OCI-LY1 (cell line): ENCODE measurements around the gene FAM184A.

ENCODE experiments used
- H2AFZ ChIP-seq: fragments of 200-600 bp; sonication (generic), shearing (Covaris generic); 2 replicates; pipeline ENCODE4 v1.6.0; 2014; ENCODE audit warnings: antibody characterized with exemption, mild to moderate bottlenecking, low read length
- H3F3A ChIP-seq: fragments of 200-600 bp; sonication (generic), shearing (Covaris generic); 2 replicates; pipeline ENCODE4 v1.6.0; 2014; ENCODE audit warnings: mild to moderate bottlenecking, antibody characterized with exemption, low read length, moderate library complexity; ENCODE audit not compliant: insufficient read depth
- H3K27ac ChIP-seq: fragments of 200-600 bp; sonication (generic); 2 replicates; pipeline ENCODE4 v1.5.1; 2014; ENCODE audit warnings: low read length, mixed run types, mild to moderate bottlenecking, low read depth; ENCODE audit not compliant: poor library complexity, severe bottlenecking
- H3K27me3 ChIP-seq: fragments of 200-600 bp; sonication (generic); 2 replicates; pipeline ENCODE4 v1.6.0; 2014; ENCODE audit warnings: antibody characterized with exemption, mild to moderate bottlenecking, low read length, moderate library complexity; ENCODE audit not compliant: insufficient read depth
- H3K36me3 ChIP-seq: fragments of 200-600 bp; sonication (generic); 2 replicates; pipeline ENCODE4 v1.6.1; 2014; ENCODE audit warnings: mild to moderate bottlenecking, antibody characterized with exemption, low read length, moderate library complexity, mixed read lengths; ENCODE audit not compliant: insufficient read depth
- H3K4me1 ChIP-seq: fragments of 200-600 bp; sonication (generic); 2 replicates; pipeline ENCODE4 v1.5.1; 2014; ENCODE audit warnings: mild to moderate bottlenecking, low read length, moderate library complexity; ENCODE audit not compliant: insufficient read depth, severe bottlenecking
- H3K4me2 ChIP-seq: fragments of 200-600 bp; sonication (generic), shearing (Covaris generic); 2 replicates; pipeline ENCODE4 v1.6.1; 2014; ENCODE audit warnings: low read length
- H3K4me3 ChIP-seq: fragments of 200-600 bp; sonication (generic); 2 replicates; pipeline ENCODE4 v1.5.1; 2014; ENCODE audit warnings: low read length, low read depth, mild to moderate bottlenecking, mixed read lengths; ENCODE audit not compliant: poor library complexity, severe bottlenecking
- H3K79me2 ChIP-seq: fragments of 200-600 bp; shearing (Covaris generic); 2 replicates; pipeline ENCODE4 v1.6.1; 2016; ENCODE audit warnings: mixed run types, low read length, mixed read lengths; ENCODE audit not compliant: insufficient read depth
- H3K9ac ChIP-seq: fragments of 200-600 bp; sonication (generic), shearing (Covaris generic); 2 replicates; pipeline ENCODE4 v1.6.1; 2014; ENCODE audit warnings: mild to moderate bottlenecking, low read length, mixed read lengths
- H3K9me2 ChIP-seq: fragments of 200-600 bp; sonication (generic), shearing (Covaris generic); 2 replicates; pipeline ENCODE4 v1.6.1; 2014; ENCODE audit warnings: low read depth, mild to moderate bottlenecking, low read length, mixed read lengths
- H3K9me3 ChIP-seq: fragments of 200-600 bp; shearing (Covaris generic); 2 replicates; pipeline ENCODE4 v1.6.1; 2014; ENCODE audit warnings: low read length, mixed read lengths
- H4K20me1 ChIP-seq: fragments of 200-600 bp; sonication (generic), shearing (Covaris generic); 2 replicates; pipeline ENCODE4 v1.6.0; 2016; ENCODE audit warnings: mild to moderate bottlenecking, low read length; ENCODE audit not compliant: insufficient read depth
- CTCF ChIP-seq: fragments of 200-600 bp; sonication (generic), shearing (Covaris generic); IDR thresholded peaks from 2 replicates; pipeline ENCODE4 v1.5.1; 2017; ENCODE audit warnings: mild to moderate bottlenecking, antibody characterized with exemption, low read length, moderate library complexity, mixed read lengths
- EZH2 ChIP-seq: fragments of 200-600 bp; sonication (generic), shearing (Covaris generic); IDR thresholded peaks from 2 replicates; pipeline ENCODE4 v1.8.0; 2017; ENCODE audit warnings: borderline replicate concordance, mixed run types, mild to moderate bottlenecking, antibody characterized with exemption, low read length, moderate library complexity, mixed read lengths

The FAM184A gene

GRCh38 chr6:118992186-118992795, 86.2 kb downstream of the FAM184A start:
- H3K4me1 ChIP-seq = no peaks in the 10 kb centered on the region
- no peaks in the 10 kb centered on the region for H3K79me2 ChIP-seq
- TF ChIP-seq EZH2 (no peak), CTCF (no peak)
- H3K4me3 ChIP-seq = no peak overlapping the region
- no peak overlapping the region for H3K9ac ChIP-seq
- no peaks in the 10 kb centered on the region for H4K20me1 ChIP-seq
- no peaks in the 10 kb centered on the region for H3K27me3 ChIP-seq
- no peak overlapping the region for H3K4me2 ChIP-seq
- H3K9me2 ChIP-seq = no peaks in the 10 kb centered on the region
- H2AFZ ChIP-seq = no peak overlapping the region
- no peaks in the 10 kb centered on the region for H3K9me3 ChIP-seq
- no peaks in the 10 kb centered on the region for H3K36me3 ChIP-seq
- no peak overlapping the region for H3K27ac ChIP-seq
- H3F3A ChIP-seq = no peaks in the 10 kb centered on the region; the same call in 1 of the 2 replicates

- Histone ChIP-seq H2AFZ (no peak overlapping the region), H3K36me3 (no peaks in the 10 kb centered on the region), H3K79me2 (no peaks in the 10 kb centered on the region), H3K27me3 (no peaks in the 10 kb centered on the region), H3K27ac (no peak overlapping the region), H3F3A (no peaks in the 10 kb centered on the region; the same call in 1 of the 2 replicates), H3K9me2 (no peaks in the 10 kb centered on the region), H4K20me1 (no peaks in the 10 kb centered on the region), H3K9ac (no peak overlapping the region), H3K4me1 (no peaks in the 10 kb centered on the region), H3K4me2 (no peak overlapping the region), H3K4me3 (no peak overlapping the region), H3K9me3 (no peaks in the 10 kb centered on the region)
- no peak for TF ChIP-seq EZH2
- no peak for TF ChIP-seq CTCF
These were observed 92.2 kb downstream of the FAM184A start for GRCh38 chr6:118986312-118986711.

- no peaks in the 10 kb centered on the region; the same call in 1 of the 2 replicates for H3F3A ChIP-seq
- TF ChIP-seq EZH2 (no peak), CTCF (no peak)
- no peaks in the 10 kb centered on the region for H3K9me3 ChIP-seq
- H3K79me2 ChIP-seq = no peaks in the 10 kb centered on the region
- H3K36me3 ChIP-seq = no peaks in the 10 kb centered on the region
- H4K20me1 ChIP-seq = no peaks in the 10 kb centered on the region
- no peak overlapping the region for H3K9ac ChIP-seq
- no peaks in the 10 kb centered on the region for H3K9me2 ChIP-seq
- H3K4me1 ChIP-seq = no peaks in the 10 kb centered on the region
- no peak overlapping the region for H3K4me3 ChIP-seq
- no peak overlapping the region for H2AFZ ChIP-seq
- no peak overlapping the region for H3K4me2 ChIP-seq
- H3K27me3 ChIP-seq = no peaks in the 10 kb centered on the region
- no peak overlapping the region for H3K27ac ChIP-seq
These were observed 93.2 kb downstream of the FAM184A start for GRCh38 chr6:118985123-118985830.
